Activated CD4-positive, alpha-beta T cell treated with anti-CD3 and anti-CD28 coated beads, Interleukin-10, Interleukin-2, amounts not matched to agents 100 ng/mL and 50 ng/mL, durations not matched to agents 16 hours and 8 hours (primary cell): ENCODE measurements around the gene SLC13A3.

Experiments used
- DNase-seq: peaks from one replicate; pipeline ENCODE4 v3.0.0-alpha.2; 2020

SLC13A3 gene

DNA sequence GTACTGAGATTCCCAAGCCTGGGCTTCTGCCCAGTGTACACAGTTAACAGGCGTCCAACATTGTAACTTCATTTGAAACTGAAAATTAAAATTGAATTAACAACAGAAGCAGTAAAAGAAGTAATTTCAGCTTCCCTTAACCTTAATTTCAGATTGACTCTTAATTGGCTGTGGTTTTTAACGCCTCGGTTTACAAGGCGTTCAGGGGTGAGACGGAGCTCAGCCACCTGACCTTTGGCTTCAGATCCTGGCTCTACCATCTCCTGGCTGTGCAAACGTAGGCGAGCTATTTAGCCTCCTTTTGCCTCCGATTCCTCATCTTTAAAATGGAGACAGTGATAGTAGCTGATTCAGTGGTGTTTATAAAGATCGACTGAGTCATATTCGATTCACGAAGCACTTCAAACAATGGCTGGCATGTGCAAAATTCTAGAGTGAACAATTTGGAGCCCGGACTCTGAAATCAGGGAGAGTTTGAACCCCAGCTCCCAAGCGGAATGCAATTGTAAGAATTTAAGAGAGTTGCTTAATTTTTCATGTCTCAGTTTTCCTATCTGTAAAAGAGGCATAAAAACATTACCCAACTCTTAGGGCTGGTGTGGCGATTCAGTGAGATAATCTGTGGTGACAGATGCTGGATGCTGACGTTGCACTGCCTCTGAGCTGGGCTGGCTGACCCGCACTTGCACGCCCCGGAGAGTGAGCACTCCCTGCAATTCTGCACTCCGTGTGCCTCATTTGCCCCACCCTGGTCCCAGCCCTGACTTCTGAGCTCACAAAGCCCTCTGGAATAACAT, 77.3 kb downstream of the SLC13A3 start:
- no peak for DNase-seq

DNA sequence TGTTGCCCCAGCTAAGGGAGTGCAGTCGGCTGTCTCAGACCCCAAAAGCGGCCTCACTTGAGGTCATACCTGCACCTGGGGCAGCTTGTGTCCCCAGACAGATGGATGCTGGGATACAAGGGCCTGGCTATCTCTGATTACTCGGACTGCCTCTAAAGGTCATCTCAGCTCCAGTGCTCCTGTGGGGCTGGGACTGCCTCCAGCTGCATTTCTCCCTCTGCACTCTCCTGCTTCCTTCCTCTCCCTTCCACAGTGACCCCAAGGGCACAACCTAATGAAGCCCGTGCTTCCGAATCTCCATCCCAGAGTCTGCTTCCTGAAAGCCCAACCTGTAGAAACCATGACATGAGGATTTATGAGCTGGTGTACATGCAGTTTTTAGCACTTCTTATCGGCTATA, 78.0 kb downstream of the SLC13A3 start:
- DNase-seq: no peak

DNA sequence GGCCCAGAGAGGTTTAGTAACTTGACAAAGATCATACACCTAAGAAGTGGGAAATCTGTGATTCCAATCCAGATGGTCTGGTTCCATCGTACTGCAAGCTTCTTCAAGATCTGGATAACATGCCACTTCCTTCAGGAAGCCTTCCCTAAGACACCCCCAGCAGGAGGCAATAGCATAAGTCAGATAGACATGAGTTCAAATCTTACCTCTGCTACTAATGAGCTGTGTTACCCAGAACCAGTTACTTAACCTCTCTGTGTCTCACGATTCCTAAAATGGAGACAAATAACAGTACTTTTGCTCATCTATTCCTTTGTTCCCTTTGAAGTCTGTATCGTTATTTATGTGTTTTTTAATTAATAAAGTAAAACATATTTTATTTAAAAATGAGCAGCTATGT, 78.5 kb downstream of the SLC13A3 start:
- DNase-seq: no peak

DNA sequence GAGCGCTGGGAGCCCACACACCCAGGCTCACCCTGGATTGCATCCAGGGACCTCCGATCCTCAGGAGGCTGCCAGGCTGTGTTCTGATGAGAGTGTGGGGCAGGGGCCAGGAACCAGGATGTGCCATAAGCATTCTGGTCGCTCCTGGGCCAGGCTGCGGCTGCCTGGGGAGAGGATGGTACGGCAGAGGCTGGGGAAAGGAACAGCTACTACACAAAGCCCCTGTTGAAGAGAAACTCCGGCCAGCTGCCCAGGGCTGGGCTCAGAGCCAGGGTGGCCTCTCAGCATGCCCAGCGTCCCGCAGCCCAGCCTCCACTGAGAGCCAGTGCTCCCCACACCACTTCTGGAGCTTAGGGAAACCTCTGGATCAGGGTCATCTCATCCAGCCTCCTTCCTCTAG, 79.1 kb downstream of the SLC13A3 start:
- no peak for DNase-seq

DNA sequence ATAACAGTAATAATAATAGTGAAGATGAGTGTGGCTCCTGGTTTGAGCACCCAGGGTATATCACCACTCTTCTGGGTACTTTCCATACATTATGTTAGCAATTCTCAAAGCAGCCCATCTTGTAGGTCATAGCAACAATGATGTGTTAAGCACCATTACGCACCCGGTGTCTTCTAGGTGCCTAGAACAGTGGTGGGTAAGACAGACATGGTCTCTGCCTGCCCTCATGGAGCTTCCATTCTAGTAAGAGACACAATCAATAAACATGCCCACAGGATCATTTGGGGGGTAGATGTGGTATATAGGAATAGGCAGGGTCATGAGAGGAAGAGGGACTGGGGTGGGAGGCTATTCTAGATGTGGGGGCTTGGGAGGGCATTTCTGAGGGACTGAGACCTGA, 79.8 kb downstream of the SLC13A3 start:
- DNase-seq: no peak

DNA sequence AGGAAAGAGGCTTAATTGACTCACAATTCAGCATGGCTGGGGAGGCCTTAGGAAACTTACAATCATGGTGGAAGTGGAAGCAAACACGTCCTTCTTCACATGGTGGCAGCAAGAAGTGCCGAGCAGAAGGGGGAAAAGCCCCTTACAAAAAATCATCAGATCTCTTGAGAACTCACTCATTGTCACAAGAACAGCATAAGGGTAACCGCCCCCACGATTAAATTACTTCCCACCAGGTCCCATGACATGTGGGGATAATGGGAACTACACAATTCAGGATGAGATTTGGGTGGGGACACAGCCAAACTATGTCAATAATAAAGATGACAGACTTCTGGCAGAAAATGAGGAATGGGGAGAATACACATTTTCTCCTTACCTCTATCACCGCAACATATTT, 80.3 kb downstream of the SLC13A3 start:
- no peak for DNase-seq

DNA sequence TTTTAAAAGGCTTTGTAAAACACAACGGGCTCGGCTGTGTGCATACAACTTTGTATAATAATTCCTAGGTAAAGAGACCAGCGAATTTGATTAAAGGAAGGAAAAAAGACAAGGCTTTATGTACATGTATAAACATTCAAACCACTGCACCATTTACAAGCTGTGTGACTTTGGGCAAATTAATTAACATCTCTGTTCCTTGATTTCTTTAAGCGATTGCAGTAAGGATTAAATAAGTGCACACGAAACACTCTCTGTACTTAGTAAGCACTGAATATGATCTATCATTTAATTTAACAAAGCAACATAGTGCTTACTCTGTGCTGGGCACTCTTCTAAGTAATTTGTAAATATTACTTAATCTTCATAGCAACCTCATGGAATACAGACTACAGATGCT, 81.3 kb downstream of the SLC13A3 start:
- no peak for DNase-seq

DNA sequence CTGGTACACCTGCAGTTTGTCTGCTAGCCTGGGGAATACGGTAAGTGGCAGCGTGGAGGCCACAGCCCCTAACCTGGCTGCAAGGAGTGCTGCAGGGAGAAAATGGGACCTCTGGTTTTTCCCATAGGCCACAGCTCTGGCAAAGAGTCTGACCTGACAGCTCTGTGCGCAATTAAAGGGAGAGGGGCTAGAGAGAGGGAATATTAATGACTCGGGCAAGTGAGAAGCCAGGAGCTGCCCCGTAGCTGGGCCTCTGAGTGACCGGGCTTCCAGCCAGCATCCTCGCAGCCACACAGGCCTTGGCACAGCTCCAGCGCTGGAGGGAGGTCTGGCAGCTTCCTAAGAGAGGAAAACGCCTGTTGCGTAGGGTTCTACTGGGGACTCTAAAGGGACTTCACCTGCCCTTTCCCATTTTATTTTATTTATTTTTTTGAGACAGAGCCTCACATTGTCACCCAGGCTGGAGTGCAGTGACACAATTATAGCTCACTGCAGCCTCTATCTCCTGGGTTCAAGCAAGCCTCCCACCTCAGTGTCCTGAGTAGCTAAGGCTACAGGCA, 82.6 kb downstream of the SLC13A3 start:
- no peak for DNase-seq

DNA sequence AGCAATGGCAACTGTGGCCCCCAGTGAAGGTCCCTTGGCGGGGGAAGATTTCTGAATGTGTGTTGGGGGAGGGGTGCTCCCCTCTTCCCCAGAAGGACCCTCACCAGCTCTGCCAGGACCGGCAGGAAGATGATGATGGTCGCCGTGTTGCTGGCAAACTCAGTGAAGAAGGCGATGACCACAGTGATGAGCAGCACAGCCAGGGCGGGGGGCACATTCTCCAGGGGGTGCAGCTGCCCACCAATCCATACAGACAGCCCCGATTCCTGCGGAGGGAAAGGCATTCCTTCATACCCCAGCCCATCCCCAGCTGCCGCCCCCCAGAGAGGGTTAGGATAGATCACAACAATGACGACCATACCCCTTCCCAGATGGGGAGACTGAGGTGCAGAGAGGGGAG, 85.1 kb downstream of the SLC13A3 start:
- DNase-seq: no peak

DNA sequence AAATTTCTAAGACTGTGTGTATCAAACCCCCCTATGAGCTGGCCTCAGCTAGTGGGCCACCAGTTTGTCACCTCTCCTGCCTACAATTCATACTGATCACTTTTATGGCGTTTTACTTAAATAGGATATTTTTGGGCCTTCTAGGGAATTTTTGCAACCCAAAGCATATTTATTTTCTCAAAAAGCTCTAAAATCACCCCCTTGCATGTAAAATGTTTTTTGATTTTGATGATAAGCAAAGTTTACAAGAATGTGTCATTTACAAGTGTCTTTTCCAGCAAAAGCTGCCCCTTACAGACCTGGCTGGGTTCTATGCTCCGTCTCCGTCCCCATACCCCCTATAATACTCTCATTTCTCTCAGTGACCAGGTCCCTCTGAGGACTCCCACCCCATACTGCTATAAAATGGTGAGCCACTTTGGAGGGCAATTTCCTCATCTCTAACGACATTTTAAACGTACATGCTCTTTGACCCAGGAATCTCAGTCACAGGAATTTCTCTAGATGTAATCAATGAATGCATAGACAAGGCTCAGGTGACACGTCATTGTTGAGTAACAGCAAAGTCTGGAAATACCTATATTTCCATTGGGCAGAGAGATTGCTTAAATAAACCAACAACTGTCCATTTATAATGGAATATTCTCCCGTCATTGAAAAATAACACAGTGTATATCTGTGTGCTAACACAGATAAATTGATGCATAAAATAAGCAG, 86.9 kb downstream of the SLC13A3 start:
- no peak for DNase-seq

DNA sequence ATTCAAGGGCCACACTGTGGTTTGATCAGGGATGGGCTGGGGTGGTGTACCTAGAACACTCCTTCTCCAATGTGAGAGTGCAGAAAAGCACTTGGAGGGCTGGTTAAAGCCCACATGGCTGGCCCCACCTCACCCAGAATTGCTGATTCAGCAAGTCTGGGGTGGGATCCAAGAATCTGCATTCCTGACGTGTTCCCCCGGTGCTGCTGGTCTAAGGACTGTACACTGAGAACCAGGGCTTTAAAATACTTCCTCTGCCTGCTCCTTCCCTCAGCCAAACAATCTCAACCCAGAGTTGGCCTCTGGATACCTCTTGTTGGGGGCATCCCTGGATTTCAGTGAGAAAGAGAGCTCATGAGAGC, 87.4 kb downstream of the SLC13A3 start:
- DNase-seq: no peak

DNA sequence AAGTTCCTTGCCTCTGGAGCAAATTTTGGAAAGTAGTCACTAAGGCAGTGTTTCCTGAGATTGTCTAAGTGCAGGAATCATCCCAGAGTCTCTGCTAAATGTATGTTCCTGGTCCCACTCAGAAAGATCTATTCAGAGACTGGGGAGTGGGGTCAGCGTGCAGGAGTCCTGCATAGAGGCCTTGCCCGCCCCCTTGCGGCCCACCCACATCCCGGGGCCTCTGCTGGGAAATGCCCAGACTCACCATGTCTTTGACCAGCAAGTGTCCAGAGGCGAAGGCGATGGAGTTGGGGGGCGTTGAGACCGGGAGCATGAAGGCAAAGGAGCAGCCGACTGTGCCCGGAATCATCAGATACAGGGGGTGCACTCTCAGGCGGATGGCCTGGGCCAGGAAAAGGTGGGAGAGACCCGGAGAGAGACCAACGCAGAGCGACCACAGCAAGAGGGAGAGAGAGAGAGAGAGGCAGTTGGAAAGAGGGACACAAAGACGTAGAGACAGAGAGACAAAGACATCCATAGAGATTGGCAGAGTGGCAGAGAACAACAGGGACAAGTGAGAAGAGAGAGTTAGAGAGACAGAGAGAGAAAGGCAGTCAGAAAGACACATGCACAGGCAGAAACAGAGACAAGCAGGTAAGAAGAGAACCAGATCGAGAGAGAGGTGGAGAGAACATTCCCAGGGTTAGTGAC, 87.9 kb downstream of the SLC13A3 start:
- no peak for DNase-seq

DNA sequence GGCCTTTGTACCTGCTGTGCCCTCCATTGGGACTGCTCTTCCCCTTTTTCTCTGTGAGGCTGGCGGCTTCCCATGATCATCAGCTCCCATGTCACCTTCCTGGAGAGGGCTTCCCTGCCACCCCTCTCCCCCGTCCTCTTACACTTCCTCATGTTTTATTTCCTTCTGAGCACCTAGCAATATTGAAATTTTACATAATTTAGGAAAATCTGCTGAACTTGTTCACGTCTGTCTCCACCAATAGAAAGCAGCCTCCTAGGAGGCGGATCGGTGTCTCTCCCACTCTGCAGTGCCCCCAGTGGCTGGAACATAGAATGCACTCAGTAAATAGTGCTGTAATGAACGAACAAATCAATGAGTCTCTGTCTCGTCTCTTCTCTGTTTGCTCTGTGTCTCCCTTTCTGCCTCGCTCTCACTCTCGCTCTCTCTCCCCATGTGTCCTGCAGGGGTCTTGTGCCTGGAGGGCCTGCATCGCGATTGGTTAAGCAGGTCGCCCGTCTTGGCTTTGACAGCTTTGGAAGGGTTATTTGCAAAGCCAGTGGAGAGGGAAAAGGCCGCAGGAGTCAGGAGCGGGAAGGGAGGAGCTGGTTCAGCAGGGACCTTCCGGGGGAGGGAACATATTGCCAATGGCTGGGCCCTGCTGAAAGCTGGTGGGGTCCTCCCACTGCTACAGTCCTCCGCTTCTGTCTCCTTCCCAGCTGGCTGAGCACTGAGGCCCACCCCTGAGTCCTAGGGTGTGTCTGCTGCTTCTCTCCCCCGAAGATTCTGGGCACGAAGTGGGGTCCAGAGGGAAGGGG, 88.7 kb downstream of the SLC13A3 start:
- DNase-seq: peak; percentile 81

DNA sequence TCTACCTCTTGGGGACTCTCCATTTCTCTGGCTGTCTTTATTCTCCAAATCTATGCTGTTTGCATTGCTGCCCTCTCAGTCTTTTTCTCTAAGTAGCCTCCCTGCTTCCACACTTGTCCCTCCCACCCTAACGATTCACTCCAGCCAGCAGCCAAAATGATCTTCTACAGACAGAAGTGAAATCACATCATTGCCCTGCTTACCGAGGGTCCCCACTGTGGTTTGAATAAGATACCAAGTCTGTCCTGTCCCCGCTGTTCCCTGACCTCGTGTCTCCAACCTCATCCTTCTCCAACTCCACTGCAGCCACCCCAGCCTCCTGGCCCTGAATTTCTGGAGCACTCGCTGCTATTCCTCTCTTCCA, 89.3 kb downstream of the SLC13A3 start:
- DNase-seq: no peak

DNA sequence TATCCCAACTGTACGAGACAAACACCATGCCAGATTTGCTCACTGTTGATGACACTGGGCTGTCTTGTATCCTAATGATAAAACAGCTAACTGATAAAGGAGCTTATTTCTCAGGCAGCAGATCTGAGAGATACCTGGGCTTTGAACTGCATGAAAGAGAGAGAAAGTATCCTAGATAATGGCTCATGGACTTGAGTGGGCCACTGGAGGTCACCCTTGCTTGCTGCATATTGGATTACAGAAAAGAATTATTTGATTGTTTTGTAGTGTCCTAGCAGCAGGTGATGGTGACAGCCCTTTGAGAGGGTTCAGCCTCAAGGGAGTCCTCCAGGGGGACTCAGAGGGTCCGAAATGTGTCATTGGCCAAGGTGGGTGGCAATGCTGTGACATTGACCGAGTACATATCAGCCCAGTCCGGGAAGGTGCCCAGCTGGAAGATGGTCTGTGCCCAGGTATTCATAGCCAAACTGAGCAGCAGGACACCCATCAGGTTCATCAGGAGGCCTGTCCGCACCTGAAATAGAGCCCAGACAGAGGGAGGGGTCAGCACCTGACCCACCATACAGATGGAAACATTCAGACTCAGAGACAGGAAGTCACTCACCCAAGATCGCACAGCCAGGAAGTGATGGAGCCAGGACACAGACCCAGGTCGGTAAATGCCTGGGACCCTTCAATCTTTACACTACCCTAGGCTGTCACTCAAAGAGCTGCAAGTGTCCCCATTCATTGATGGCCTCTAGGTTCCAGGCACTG, 91.4 kb downstream of the SLC13A3 start:
- no peak for DNase-seq

DNA sequence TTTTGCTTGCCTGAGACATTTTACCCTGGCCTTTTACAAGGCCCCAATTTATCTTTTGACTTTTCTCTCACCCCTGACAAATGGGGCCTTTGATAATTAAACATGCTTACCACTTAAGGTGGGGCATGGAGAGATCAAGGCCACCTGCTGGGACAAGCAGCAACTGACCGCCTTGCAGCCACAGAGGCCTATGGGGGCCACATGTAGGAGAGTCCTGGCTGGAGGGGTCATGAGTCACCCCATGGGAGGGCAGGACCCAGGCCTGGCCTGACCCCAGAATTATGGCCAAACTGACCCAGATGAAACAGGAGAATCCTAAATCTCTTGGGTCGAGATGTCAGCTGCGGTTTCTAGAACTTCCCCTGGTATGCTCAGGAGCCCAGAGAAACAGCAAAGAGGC, 92.3 kb downstream of the SLC13A3 start:
- no peak for DNase-seq

DNA sequence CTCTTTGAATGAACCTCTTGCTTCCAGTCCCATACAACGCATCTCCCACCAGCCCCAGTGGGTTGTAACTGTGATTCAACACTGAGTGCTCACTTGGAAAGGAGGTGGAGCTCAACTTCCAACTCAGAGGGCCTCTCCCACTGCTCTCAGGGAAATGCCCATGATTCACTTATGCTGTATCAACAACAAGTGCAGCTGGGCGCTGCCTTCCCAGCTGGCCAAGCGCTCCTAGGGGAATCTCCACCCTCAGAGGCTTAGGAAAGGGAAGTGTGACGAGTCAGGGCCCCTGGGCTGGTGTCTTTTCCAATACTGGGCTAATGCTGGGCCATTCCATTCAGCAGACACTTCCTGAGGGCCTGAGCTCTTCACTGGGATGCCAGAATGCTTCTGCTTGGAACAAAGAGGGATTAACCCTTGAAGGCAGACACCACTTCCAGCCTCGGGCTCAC, 92.7 kb downstream of the SLC13A3 start:
- DNase-seq: peak; percentile 67

DNA sequence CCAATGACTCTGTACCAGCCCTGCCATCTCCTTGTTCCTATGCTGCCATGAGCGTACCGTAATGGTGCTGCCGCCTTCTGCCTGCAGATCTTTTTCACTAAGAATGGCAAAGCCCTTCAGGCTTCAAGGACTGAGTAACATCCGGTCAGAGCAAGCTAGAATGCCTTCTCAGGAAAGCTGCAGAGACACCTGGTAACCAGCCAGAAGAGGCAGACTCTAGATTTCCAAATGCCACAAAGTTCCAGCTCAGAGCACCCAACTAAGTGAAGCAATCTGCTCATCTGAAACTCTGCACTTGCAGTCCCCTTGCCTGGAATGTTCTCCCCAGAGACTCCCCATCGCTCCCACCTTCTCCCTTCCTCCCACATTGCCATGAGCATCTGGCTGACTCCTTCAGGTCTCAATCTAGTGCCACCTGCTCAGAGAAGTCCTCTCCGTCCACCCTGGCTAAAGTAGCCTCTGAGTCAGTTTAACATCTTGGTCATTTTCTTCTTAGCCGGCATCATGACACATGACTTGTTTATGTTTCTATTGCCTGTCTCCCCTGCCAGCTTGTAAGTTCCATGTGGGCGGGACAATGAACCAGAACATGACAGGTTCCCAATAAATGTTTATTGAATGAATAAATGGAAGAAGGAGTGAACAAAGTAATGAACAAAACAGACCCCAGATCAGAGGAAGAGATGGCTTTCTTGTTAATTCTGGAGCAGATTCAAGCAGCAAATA, 93.9 kb downstream of the SLC13A3 start:
- no peak for DNase-seq

DNA sequence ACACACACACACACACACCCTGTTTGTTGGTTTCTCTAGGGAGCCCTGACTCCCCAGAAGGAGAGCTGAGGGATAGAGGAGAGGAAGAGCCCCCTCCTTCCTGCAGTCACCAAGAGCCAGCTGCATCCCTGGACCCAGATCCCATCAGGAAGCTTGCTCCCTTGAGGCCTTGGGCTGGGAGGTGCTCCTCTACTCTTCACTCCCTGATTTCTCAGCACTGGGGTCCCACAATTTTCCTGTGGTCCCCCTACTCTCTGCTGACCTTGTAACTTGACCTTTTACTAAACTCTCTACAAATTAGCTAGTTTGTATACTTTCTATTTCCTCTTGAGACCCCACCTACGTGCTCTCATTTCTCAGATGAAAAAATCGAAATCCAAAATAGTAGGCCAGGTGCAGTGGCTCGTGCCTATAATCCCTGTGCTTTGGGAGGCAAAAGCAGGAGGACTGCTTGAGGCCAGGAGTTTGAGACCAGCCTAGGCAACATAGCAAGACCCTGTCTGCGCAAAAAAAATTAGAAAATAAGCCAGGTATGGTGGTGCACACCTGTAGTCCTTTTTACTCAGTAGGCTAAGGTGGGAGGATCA, 95.8 kb downstream of the SLC13A3 start:
- no peak for DNase-seq

DNA sequence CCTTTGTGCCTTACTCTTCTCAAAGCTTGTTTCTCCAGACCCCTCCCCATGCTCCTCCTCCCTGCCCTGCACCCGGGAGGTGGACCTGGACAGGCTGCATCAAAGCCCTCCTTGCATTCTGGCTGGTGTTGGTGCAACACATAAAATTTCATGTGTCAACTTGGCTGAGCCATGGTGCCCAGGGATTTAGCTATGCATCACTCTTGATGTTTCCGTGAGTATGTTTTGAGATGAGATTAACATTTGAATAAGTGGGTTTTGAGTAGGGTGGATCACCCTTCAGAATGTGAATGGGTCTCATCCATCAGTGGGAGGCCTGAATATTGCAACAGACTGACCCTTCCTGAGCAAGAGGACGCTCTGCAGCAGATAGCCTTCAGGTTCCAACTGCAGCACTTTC, 96.4 kb downstream of the SLC13A3 start:
- no peak for DNase-seq

DNA sequence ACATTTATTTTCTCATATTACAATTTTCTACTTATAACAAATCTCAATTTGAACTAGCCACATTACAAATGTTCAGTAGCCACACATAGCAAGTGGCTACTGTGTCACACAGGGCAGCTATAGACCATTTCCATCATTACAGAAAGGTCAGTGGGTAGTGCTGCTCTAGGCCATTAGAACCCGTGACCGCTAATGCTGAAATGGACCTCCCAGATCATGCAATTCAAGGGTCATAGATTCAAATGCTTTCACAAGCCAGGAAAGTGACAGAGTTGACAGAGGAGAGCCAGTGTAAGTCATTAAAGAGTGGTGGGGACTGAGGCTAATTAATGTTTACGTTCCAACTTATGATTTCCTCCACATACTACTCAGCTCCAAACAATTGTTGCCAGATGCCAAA, 97.3 kb downstream of the SLC13A3 start:
- DNase-seq: no peak
